ENCODE measurements around the gene NNAT.
"Not testable (repeated sequence)": the region's sequence is repeated elsewhere in the genome, so short reads cannot be mapped to it uniquely, and the experiment has no call there.

NNAT gene

GRCh38 chr20:37521061-37521771 lies at the start of gene NNAT:
Gene NNAT (plus strand): TSS chr20:37521250. CDS start chr20:37521332, 82 bp downstream.
- no peak within 1 kb of the TSS for H3K27ac ChIP-seq
- no peak for DNase-seq (ENCODE audit: low read depth, low spot score)

- H3K27ac ChIP-seq, result no peak overlapping the region
- no peak for DNase-seq (ENCODE audit: low read depth, low spot score)
Observed at GRCh38 chr20:37471741-37472235, 49.3 kb upstream of the NNAT start.

GRCh38 chr20:37472435-37472834 lies 48.6 kb upstream of the NNAT start:
- H3K27ac ChIP-seq; DNase-seq (ENCODE audit: low read depth, low spot score): not testable (repeated sequence)

DNA sequence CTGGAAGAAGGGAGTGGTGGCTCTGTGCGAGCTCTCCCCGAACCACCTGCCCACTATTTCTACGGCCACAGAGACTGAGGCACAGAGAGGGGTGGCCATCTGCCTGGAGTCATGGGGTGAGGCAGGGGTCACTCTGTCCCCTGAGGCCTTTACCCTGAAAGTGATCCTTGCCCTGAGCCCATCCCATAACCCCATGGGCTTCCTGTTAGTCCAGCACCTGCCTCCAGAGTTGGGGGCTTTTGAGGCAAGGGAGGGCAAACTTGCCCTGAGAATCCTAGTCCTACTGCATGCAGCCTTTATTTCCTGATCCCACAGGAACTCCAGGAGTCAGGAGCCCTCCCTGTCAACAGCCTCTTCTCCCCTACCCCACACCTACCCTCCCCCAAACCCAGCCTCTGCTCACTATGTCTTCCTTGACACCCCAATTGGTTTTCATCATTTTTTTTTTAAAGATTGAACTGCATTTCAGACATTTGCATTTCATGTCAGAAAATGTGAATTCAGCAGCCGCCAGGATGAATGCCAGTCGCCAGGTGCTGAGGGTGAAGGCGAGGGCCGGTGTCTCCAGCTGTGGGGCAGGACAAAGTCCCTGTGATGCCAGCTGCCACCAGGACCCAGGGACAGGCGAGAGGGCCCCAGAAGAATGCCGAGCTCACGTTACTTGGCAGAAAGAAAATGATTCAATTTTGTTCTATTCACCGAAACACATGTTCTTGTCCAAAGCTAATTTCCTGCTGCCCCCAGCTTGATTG lies 47.6 kb upstream of the NNAT start:
- DNase-seq (ENCODE audit: low read depth, low spot score), result no peak
- H3K27ac ChIP-seq, result no peak overlapping the region

DNA sequence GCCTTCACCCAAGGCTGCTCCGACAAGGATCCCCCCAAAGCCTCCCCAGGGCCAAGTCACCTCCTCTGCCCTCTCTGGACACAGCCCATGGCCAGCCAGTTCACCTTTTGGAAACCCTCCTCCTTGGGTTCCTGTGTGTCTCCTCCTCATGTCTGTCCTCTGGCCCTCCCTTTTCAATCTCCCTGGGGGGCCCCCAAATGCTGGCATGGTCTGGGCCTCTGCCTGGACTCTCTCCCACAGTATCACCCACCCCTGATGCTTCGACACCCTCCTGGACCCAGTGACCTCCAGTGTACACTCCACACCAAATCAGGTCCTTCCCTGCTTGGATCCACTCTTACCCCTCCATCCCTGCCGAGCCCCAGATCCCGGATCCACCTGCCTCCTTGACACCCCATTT lies 46.7 kb upstream of the NNAT start:
- H3K27ac ChIP-seq, result no peak overlapping the region
- no peak for DNase-seq (ENCODE audit: low read depth, low spot score)

GRCh38 chr20:37475252-37475651 lies 45.8 kb upstream of the NNAT start:
- no peak overlapping the region for H3K27ac ChIP-seq
- no peak for DNase-seq (ENCODE audit: low read depth, low spot score)

GRCh38 chr20:37477041-37477440 lies 44.0 kb upstream of the NNAT start:
- H3K27ac ChIP-seq, result no peak overlapping the region
- no peak for DNase-seq (ENCODE audit: low read depth, low spot score)

DNA sequence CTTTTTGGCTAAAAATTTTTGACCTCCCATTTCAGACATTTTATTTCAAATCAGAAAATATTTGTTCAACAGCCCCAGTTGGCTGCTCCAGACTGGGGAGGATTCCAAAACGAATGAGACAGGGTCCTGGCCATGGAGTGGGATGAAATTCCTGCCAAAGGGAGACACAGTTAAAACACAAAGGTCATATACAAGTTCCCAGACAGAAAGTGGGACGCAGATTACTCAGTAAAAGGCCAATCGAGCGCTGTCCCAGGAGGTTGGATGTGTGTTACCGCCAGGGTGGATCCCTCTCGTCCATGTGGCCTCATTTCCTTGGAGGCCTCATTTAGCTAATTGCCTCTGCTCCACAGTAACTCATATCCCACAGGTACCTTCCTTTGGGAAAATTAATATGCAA lies 41.8 kb upstream of the NNAT start:
- DNase-seq (ENCODE audit: low read depth, low spot score), result no peak
- no peak overlapping the region for H3K27ac ChIP-seq

DNA sequence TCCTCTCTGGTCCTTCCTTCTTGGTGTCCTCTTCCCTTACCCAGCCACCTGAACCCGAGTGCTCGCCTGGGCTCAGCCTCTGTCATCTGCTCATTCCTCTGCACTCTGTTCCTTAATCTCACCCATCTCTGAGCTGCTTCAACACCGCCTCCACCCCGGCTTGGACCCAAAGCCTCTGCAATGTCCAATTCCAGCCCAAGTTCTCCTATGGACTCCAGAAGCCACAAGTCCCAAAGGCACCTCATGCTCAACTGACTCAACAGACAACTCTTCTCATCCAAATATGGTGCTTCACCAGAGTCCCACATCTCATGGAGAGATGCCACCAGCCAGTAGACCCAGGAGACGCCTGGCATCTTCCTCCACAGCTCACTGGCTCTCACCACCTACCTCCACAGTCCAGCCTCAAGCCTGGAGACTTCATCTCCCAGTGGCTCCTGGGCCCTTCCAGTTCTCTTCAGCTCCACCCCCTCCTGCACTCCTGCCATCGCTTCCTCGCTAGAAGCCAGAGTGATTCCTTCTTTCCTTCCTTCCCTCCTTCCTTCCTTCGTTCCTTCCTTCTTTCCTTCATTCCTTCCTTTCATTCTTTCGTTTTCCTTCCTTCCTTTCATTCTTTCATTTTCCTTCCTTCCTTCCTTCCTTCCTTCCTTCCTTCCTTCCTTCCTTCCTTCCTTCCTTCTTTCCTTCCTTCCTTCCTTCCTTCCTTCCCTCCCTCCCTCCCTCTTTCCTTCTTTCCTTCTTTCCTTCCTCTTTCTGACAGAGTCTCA lies 40.9 kb upstream of the NNAT start:
- no peak for DNase-seq (ENCODE audit: low read depth, low spot score)
- no peak overlapping the region for H3K27ac ChIP-seq

- no peak for DNase-seq (ENCODE audit: low read depth, low spot score)
- no peak overlapping the region for H3K27ac ChIP-seq
Observed at GRCh38 chr20:37480919-37481318, 40.1 kb upstream of the NNAT start.

DNA sequence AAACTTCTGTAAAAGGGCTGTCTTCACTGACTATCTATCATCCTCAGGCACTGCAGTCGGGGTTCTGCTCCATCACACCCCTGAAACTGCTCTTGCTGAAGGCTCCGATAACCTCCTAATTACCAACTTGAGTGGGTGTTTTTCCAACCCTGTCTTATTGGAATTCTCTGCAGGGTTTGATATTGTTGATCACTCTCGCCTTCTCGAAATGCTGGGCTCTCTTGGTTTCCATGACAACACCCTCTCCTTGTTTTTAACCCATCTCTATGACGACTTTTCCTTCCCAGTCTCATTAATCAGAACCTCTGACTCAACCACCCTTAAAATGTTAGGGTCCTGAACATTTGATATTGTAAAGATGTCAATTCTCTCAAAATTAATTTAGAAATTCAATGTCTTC lies 39.4 kb upstream of the NNAT start:
- no peak overlapping the region for H3K27ac ChIP-seq
- DNase-seq (ENCODE audit: low read depth, low spot score), result no peak

- no peak for DNase-seq (ENCODE audit: low read depth, low spot score)
- no peak overlapping the region for H3K27ac ChIP-seq
Observed at GRCh38 chr20:37484331-37484730, 36.7 kb upstream of the NNAT start.

- H3K27ac ChIP-seq; DNase-seq (ENCODE audit: low read depth, low spot score): not testable (repeated sequence)
Observed at GRCh38 chr20:37486209-37486608, 34.8 kb upstream of the NNAT start.

- no peak for DNase-seq (ENCODE audit: low read depth, low spot score)
- H3K27ac ChIP-seq, result no peak overlapping the region
Observed at GRCh38 chr20:37490663-37491350, 30.2 kb upstream of the NNAT start.

DNA sequence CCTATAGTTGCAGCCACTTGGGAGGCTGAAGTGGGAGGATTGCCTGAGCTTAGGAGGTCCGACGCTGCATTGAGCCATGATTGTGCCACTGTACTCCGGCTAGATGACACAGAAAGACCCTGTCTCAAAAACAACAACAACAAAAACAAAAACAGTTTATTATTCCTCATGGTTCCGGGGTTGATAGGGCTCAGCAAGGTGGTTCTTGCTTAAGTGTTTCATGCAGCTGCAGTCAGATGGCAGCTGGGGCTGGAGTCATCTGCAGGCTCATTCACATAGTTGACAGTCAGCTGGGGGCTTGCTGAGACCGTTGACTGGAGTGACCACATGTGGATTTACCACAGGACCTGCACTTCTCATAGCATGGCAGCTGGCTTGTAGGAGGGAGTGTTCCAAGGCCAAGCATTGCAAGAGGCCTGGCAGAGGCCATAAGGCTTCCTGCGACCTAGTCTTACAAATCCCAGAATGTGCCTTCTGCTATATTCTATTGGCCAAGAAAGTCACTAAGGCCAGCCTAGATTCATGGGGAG lies 28.9 kb upstream of the NNAT start:
- H3K27ac ChIP-seq, result no peak overlapping the region
- no peak for DNase-seq (ENCODE audit: low read depth, low spot score)

GRCh38 chr20:37492945-37493344 lies 28.1 kb upstream of the NNAT start:
- no peak overlapping the region for H3K27ac ChIP-seq

GRCh38 chr20:37494301-37494700 lies 26.7 kb upstream of the NNAT start:
- H3K27ac ChIP-seq, result no peak overlapping the region
- no peak for DNase-seq (ENCODE audit: low read depth, low spot score)

More at GRCh38 chr20:37492945-37493344, 28.1 kb upstream of the NNAT start:
- no peak for DNase-seq (ENCODE audit: low read depth, low spot score)

DNA sequence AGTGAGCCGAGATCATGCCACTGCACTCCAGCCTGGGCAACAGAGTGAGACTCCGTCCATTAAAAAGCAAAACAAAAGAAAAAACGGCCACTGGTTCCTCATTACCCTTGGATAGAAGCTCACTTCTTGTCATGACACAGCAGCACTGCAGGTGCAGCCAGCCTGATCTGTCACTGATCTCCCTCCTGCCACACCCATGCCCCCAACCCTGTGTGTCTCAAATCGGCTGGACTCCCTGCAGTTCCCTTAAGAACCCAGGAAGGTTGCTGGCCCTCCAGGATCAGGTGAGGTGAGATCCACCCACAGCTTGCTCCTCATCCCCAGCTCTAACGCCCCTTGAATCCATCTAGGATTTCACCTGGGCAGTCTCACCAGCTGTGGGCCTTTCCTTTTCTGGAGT lies 26.3 kb upstream of the NNAT start:
- H3K27ac ChIP-seq, result no peak overlapping the region
- DNase-seq (ENCODE audit: low read depth, low spot score), result no peak

DNA sequence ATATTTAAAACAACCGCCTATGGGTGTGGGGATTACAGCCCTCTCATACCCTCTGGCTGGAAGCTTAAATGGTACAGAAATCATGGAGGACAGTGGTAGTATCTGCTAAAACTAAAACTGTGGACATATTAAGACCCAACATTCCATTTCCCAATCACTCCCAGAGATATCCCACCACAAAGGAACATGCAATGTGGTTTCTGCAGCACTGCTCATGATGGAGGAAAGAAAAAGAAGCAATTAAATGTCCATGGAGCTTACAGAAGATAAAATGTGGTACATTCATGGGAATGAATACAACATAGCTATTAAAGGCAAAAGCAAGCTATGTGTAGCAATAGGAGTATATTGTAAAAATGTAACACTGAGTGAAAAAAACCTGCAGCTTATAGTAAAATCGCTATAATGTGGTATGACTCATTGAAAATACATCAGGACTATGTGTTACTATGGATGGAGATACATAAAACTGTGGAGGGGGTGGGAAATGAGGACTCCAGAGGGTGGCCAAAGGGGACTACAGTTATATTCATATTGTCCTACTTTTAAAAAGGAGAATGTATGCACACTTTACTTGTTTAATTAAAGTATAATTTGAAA lies 22.9 kb upstream of the NNAT start:
- H3K27ac ChIP-seq, result no peak overlapping the region
- no peak for DNase-seq (ENCODE audit: low read depth, low spot score)

GRCh38 chr20:37500311-37500710 lies 20.7 kb upstream of the NNAT start:
- no peak overlapping the region for H3K27ac ChIP-seq
- DNase-seq (ENCODE audit: low read depth, low spot score), result no peak

Data from epithelial cell of prostate (primary cell).